GM12878 (cell line): ENCODE data around the gene IFIT1. TPM values are rescaled to one million over a fixed set of nuclear protein-coding genes. Genes with fewer than 3 reads are reported as not detected.

Source experiments
- ATAC-seq: fragments of 200-7000 bp; cut with Tn5 transposase; 3 replicates; pipeline ENCODE4 v1.9.1; 2020; ENCODE audit warnings: mild to moderate bottlenecking, moderate library complexity
- BruUV-seq: library from RNA; stranded (reverse); fragments of 400-500 nt; replicated peaks from 2 replicates; lab custom pipeline; 2021; lab: Mats Ljungman, UMichigan
- CTCF ChIA-PET: fragments of 300-600 bp; sonication (Branson Sonifier 250); formaldehyde crosslinking; extraction: SDS; loops from one replicate; lab custom pipeline; 2021; ENCODE audit warnings: inconsistent platforms; lab: Yijun Ruan, JAX
- POLR2A ChIA-PET: fragments of 350-600 bp; formaldehyde crosslinking; extraction: SDS; loops from one replicate; lab custom pipeline; 2021; ENCODE audit warnings: inconsistent platforms; lab: Charles Lee
- RAD21 ChIA-PET: fragments of 300-600 bp; sonication (Branson Sonifier 250); formaldehyde crosslinking; loops from one replicate; lab custom pipeline; 2023; ENCODE audit warnings: antibody characterized with exemption; ENCODE audit not compliant: unreplicated experiment; lab: Charles Lee
- SMC1A ChIA-PET: fragments of 300-600 bp; sonication (Branson Sonifier 250); formaldehyde crosslinking; loops from one replicate; lab custom pipeline; 2023; ENCODE audit not compliant: unreplicated experiment, uncharacterized antibody; lab: Charles Lee
- DNase-seq: peaks from one replicate; pipeline ENCODE4 v3.0.0-alpha.2; 2011; ENCODE audit warnings: low read depth, low spot score
- FAIRE-seq: peaks from 3 replicates; lab custom pipeline; 2011; peaks lifted over from hg19 to GRCh38; lab: Jason Lieb, UNC
- H2AFZ ChIP-seq: 2 replicates; pipeline ENCODE4 v1.6.0; 2011; ENCODE audit warnings: low read depth, low read length, control low read depth; ENCODE audit not compliant: control insufficient read depth
- H3K27ac ChIP-seq: 2 replicates; pipeline ENCODE4 v1.5.1; 2011; ENCODE audit warnings: control low read depth; ENCODE audit not compliant: control insufficient read depth, insufficient read depth
- H3K27me3 ChIP-seq, 2 experiments: replicated peaks in 1 of 2; 2 replicates each; pipeline versions ENCODE4 v1.6.0 to v1.6.1; 2011; ENCODE audit warnings: low read length in 1 of 2; ENCODE audit not compliant: control insufficient read depth in 2 of 2, insufficient read depth in 2 of 2
- H3K36me3 ChIP-seq, 2 experiments: 2 replicates each; pipeline ENCODE4 v1.5.1; 2011; ENCODE audit warnings: low read length in 1 of 2; ENCODE audit not compliant: control insufficient read depth in 2 of 2, insufficient read depth in 2 of 2
- H3K4me1 ChIP-seq: 2 replicates; pipeline ENCODE4 v1.6.1; 2011; ENCODE audit warnings: mild to moderate bottlenecking, low read length, moderate library complexity, mixed read lengths; ENCODE audit not compliant: control insufficient read depth, insufficient read depth
- H3K4me2 ChIP-seq: 2 replicates; pipeline ENCODE4 v1.6.0; 2011; ENCODE audit warnings: control low read depth; ENCODE audit not compliant: control insufficient read depth, insufficient read depth
- H3K4me3 ChIP-seq: fragments of 200-600 bp; sonication (generic); 2 replicates; pipeline ENCODE4 v1.5.1; 2016
- H3K79me2 ChIP-seq: 2 replicates; pipeline ENCODE4 v1.6.0; 2011; ENCODE audit warnings: low read length; ENCODE audit not compliant: control insufficient read depth, insufficient read depth
- H3K9ac ChIP-seq: 2 replicates; pipeline ENCODE4 v1.8.0; 2011; ENCODE audit warnings: low read length, control low read depth, mixed read lengths; ENCODE audit not compliant: control insufficient read depth, insufficient read depth
- H3K9me3 ChIP-seq: replicated peaks from 3 replicates; pipeline ENCODE4 v1.5.1; 2011; ENCODE audit warnings: mild to moderate bottlenecking, low read length; ENCODE audit not compliant: control insufficient read depth, insufficient read depth
- H4K20me1 ChIP-seq: 2 replicates; pipeline ENCODE4 v1.6.0; 2011; ENCODE audit not compliant: control insufficient read depth, insufficient read depth
- KDM1A ChIP-seq: fragments of 200-600 bp; sonication (generic); IDR thresholded peaks from 2 replicates; pipeline ENCODE4 v1.6.1; 2016; ENCODE audit warnings: borderline replicate concordance
- LARP7 ChIP-seq: fragments of 450-650 bp; IDR thresholded peaks from 2 replicates; pipeline ENCODE4 v1.6.1; 2017; ENCODE audit warnings: mild to moderate bottlenecking
- NFYB ChIP-seq: IDR thresholded peaks from 2 replicates; pipeline ENCODE4 v1.6.1; 2011; ENCODE audit warnings: low read depth, mild to moderate bottlenecking, low read length, improper control_type of control experiment, moderate library complexity; ENCODE audit not compliant: insufficient read depth
- RAD51 ChIP-seq: fragments of 450-650 bp; IDR thresholded peaks from 2 replicates; pipeline ENCODE4 v1.6.1; 2016; ENCODE audit warnings: moderate library complexity, mild to moderate bottlenecking, inconsistent platforms
- SIX5 ChIP-seq: IDR thresholded peaks from 2 replicates; pipeline ENCODE4 v1.6.1; 2011; ENCODE audit warnings: mild to moderate bottlenecking, low read depth, low read length, moderate library complexity; ENCODE audit not compliant: severe bottlenecking
- ZBTB4 ChIP-seq: fragments of 450-650 bp; formaldehyde crosslinking; IDR thresholded peaks from 2 replicates; pipeline ENCODE4 v1.4.0; 2022; ENCODE audit warnings: mild to moderate bottlenecking, moderate library complexity
- WGBS: methylation state at CpG from one replicate; pipeline ENCODE4 v1.1.6; 2016; ENCODE audit warnings: low lambda C conversion rate; ENCODE audit not compliant: insufficient replicate concordance, insufficient coverage; ENCODE audit errors: missing lambda C conversion rate; 5-methylcytosine and 5-hydroxymethylcytosine counted together
- in situ Hi-C: fragments of 300-500 bp; cut with MboI; formaldehyde crosslinking; loops from 9 replicates; pipeline ENCODE4 v1.14.3; 2018; ENCODE audit warnings: mixed read lengths
- intact Hi-C: fragments of 100-400 bp; cut with micrococcal nuclease; formaldehyde crosslinking; loops from one replicate; pipeline ENCODE4 v1.14.2; 2022; ENCODE audit not compliant: unreplicated experiment
- polyA plus RNA-seq, 11 experiments: library from polyadenylated mRNA; depleted of rRNA in 4 of 11; unstranded in 6 of 11; stranded (reverse) in 5 of 11; fragments of >200 nt; fragmentation: Nextera tagmentation in 4 of 11; fragmentation: Illumina TruSeq in 1 of 11; extraction: Ambion mirVana in 4 of 11; extraction: Trizol in 1 of 11; gene quantifications; 1 replicate in 1 of 11; 2 replicates in 10 of 11; pipeline versions ENCODE4 v1.2.1 to v1.2.3, GENCODE V29; 2011 to 2016; ENCODE audit warnings: inconsistent platforms in 2 of 11, missing spikeins in 2 of 11, low read depth in 1 of 11
- total RNA-seq, 4 experiments: library from RNA; depleted of rRNA in 3 of 4; stranded (reverse); fragments of >200 nt in 3 of 4; fragmentation: Illumina TruSeq in 1 of 4; extraction: Trizol in 1 of 4; gene quantifications; 2 replicates each; pipeline versions ENCODE4 v1.2.1 to v1.2.3, GENCODE V29; 2013 to 2021
- TF ChIP-seq, protein P1 (sequence below): fragments of 450-650 bp; IDR thresholded peaks from 2 replicates; pipeline ENCODE4 v1.6.1; 2016; ENCODE audit warnings: mild to moderate bottlenecking

IFIT1 gene
- total and polyA plus RNA-seq, 10 of the 15 experiments (the other 5 are each of a cell fraction or from before 2014, with no cell fraction given) = 13.9 to 37.2 (median 22.3) TPM

DNA sequence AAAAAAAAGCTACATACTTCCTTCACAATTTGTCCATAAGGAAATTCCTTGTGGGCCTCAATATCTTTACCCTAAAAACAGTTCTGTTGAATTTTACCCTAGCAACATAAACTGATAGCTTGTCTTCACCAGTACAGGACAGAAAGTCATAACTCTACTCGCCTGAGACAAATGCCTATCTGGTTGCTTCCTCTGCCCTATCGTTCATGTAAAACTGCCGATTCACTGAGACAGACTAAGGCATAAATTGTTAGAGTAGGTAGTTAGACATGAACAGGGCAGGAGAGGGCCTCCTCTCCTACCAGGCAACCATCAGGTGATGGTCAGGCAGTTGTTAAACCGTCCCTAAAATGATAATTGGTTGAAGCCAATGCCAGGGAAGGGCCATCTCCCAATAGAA, 39.6 kb upstream of the IFIT1 start:
- 93% methylated on average over 4 of the region's 4 CpGs for WGBS
- Histone ChIP-seq H3K27ac (no peak overlapping the region), H2AFZ (no peak overlapping the region), H3K9me3 (no peaks in the 10 kb centered on the region), H3K36me3 (no peaks in the 10 kb centered on the region), H3K79me2 (no peaks in the 10 kb centered on the region), H3K4me1 (peaks cover 36% of the 10 kb centered on the region), H3K4me2 (no peak overlapping the region), H3K9ac (no peak overlapping the region), H3K27me3 (no peaks in the 10 kb centered on the region)
- in situ Hi-C loops = no loop called here
- ChIA-PET CTCF (interaction anchor here (0.7 to 3.5 kb wide), 7 partner anchors 10 to 136 kb away, joined by 3 to 34 read pairs (median 5); partner anchors contain the start of gene IFIT2), RAD21 (interaction anchor here (1.5 to 3.1 kb wide), 4 partner anchors 10 to 110 kb away, joined by 4 to 38 read pairs (median 14); no protein-coding TSS in a partner anchor), SMC1A (interaction anchor here (0.6 to 8.3 kb wide), 8 partner anchors 10 to 483 kb away, joined by 3 to 97 read pairs (median 3); no protein-coding TSS in a partner anchor)
- BruUV-seq = no TSS peak
- no peak for FAIRE-seq
- no peak for TF ChIP-seq LARP7
- TF ChIP-seq ZBTB4 (CRISPR knock-in tag) = no peak
- no peak for TF ChIP-seq NFYB
- no peak for TF ChIP-seq KDM1A
- TF ChIP-seq SIX5 = no peak
- TF ChIP-seq, protein P1, sequence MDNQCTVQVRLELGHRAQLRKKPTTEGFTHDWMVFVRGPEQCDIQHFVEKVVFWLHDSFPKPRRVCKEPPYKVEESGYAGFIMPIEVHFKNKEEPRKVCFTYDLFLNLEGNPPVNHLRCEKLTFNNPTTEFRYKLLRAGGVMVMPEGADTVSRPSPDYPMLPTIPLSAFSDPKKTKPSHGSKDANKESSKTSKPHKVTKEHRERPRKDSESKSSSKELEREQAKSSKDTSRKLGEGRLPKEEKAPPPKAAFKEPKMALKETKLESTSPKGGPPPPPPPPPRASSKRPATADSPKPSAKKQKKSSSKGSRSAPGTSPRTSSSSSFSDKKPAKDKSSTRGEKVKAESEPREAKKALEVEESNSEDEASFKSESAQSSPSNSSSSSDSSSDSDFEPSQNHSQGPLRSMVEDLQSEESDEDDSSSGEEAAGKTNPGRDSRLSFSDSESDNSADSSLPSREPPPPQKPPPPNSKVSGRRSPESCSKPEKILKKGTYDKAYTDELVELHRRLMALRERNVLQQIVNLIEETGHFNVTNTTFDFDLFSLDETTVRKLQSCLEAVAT = no peak
- no peak for TF ChIP-seq RAD51
- TF ChIP-seq, all 136 proteins: peak for 0
- POLR2A ChIA-PET = interaction anchor here (0.6 to 1.2 kb wide), 6 partner anchors 11 to 351 kb away, joined by 3 to 5 read pairs (median 4); partner anchors contain the start of gene IFIT5
- H4K20me1 ChIP-seq = no peaks in the 10 kb centered on the region
- DNase-seq (no peak), ATAC-seq (no peak)
- intact Hi-C loops = no loop called here
- H3K4me3 ChIP-seq = no peak overlapping the region
